Measurements from ENCODE around the gene TEX38. TPM values are rescaled to one million over a fixed set of nuclear protein-coding genes. Genes with fewer than 3 reads are reported as not detected.

TEX38 gene
- total RNA-seq, 1 donor from 2014 or later = not detected

Other genes starting within 250 kb of the TEX38 start
- not detected in 2 replicates for gene DMBX1, start 182.0 kb upstream of the TEX38 start, total RNA-seq
- not detected in 2 replicates for gene KNCN, start 120.2 kb upstream of the TEX38 start, total RNA-seq
- 19.7 and 22.1 TPM in 2 replicates for gene MKNK1, start 67.6 kb upstream of the TEX38 start, total RNA-seq
- gene MOB3C, start 55.0 kb upstream of the TEX38 start, total RNA-seq = 7.5 and 8.1 TPM in 2 replicates
- 31.1 and 39.7 TPM in 2 replicates for gene ATPAF1, start 3.5 kb upstream of the TEX38 start, total RNA-seq
- 43.6 and 44.2 TPM in 2 replicates for gene EFCAB14, start 47.3 kb downstream of the TEX38 start, total RNA-seq
- gene CYP4B1, start 127.2 kb downstream of the TEX38 start, total RNA-seq = not detected in 2 replicates